Panc1 (cell line): ENCODE measurements around the gene SMIM27. TPM values are rescaled to one million over a fixed set of nuclear protein-coding genes. Genes with fewer than 3 reads are reported as not detected.
"Not testable (repeated sequence)": the region's sequence is repeated elsewhere in the genome, so short reads cannot be mapped to it uniquely, and the experiment has no call there.

Source experiments
- ATAC-seq: fragments of 200-7000 bp; cut with Tn5 transposase; 2 replicates; pipeline ENCODE4 v1.9.1; 2020; ENCODE audit warnings: mild to moderate bottlenecking, moderate library complexity
- BruUV-seq: library from RNA; stranded (reverse); fragments of 400-500 nt; replicated peaks from 2 replicates; lab custom pipeline; 2021; lab: Mats Ljungman, UMichigan
- CTCF ChIA-PET: fragments of 300-600 bp; sonication (Branson Sonifier 250); formaldehyde crosslinking; loops from one replicate; lab custom pipeline; 2022; ENCODE audit warnings: antibody characterized with exemption; lab: Charles Lee
- POLR2A ChIA-PET: fragments of 300-600 bp; sonication (Branson Sonifier 250); formaldehyde crosslinking; loops from one replicate; lab custom pipeline; 2022; ENCODE audit warnings: antibody characterized with exemption; lab: Charles Lee
- DNase-seq: peaks from one replicate; pipeline ENCODE4 v3.0.0-alpha.2; 2010; ENCODE audit warnings: low read depth, low spot score
- H3K27ac ChIP-seq: 2 replicates; pipeline ENCODE4 v1.5.1; 2011; ENCODE audit warnings: mild to moderate bottlenecking, low read length, inconsistent platforms
- H3K27me3 ChIP-seq: fragments of 200-500 bp; sonication (Bioruptor generic); 2 replicates; pipeline ENCODE4 v1.6.0; 2014; ENCODE audit warnings: low read length, inconsistent platforms; ENCODE audit not compliant: control insufficient read depth, insufficient read depth
- H3K36me3 ChIP-seq: fragments of 200-500 bp; sonication (Bioruptor generic); 2 replicates; pipeline ENCODE4 v1.5.1; 2014; ENCODE audit warnings: inconsistent platforms, mild to moderate bottlenecking, low read length, moderate library complexity; ENCODE audit not compliant: control insufficient read depth, insufficient read depth
- H3K4me1 ChIP-seq: 2 replicates; pipeline ENCODE4 v1.5.1; 2011; ENCODE audit warnings: inconsistent platforms, mild to moderate bottlenecking, low read length, moderate library complexity; ENCODE audit not compliant: control insufficient read depth, insufficient read depth
- H3K4me3 ChIP-seq, 2 experiments: 2 replicates each; pipeline ENCODE4 v1.5.1; 2011 to 2012; ENCODE audit warnings: low read depth in 2 of 2, low read length in 2 of 2, mild to moderate bottlenecking in 2 of 2, inconsistent platforms in 1 of 2, moderate library complexity in 1 of 2
- H3K9me3 ChIP-seq: fragments of 200-500 bp; sonication (Bioruptor generic); 2 replicates; pipeline ENCODE4 v1.5.1; 2014; ENCODE audit warnings: low read depth, mild to moderate bottlenecking, inconsistent platforms, low read length, moderate library complexity; ENCODE audit not compliant: control insufficient read depth, insufficient read depth
- POLR2AphosphoS5 ChIP-seq: IDR thresholded peaks from 2 replicates; pipeline ENCODE4 v1.6.1; 2012; ENCODE audit warnings: mild to moderate bottlenecking, low read depth, low read length, moderate library complexity
- SIN3A ChIP-seq: IDR thresholded peaks from 2 replicates; pipeline ENCODE4 v1.6.1; 2012; ENCODE audit warnings: low read depth, mild to moderate bottlenecking, low read length, moderate library complexity, borderline replicate concordance; ENCODE audit not compliant: insufficient read depth
- TCF7L2 ChIP-seq: IDR thresholded peaks from 2 replicates; pipeline ENCODE4 v1.6.1; 2011; ENCODE audit warnings: mild to moderate bottlenecking, low read depth, low read length, inconsistent platforms
- in situ Hi-C: cut with HindIII; loops from 2 replicates; pipeline ENCODE4 v1.10.0; 2016; ENCODE audit warnings: low sequenced_read_pairs, low pct_unique_long_range_greater_than_20kb
- intact Hi-C: fragments of 100-400 bp; cut with micrococcal nuclease; formaldehyde crosslinking; loops from one replicate; pipeline ENCODE4 v1.10.0; 2022; ENCODE audit not compliant: unreplicated experiment
- total RNA-seq: library from RNA; stranded (reverse); gene quantifications from one replicate; pipeline ENCODE4 v1.2.1, GENCODE V29; 2021; ENCODE audit not compliant: unreplicated experiment
- TF ChIP-seq, protein P1 (sequence below): fragments of 450-650 bp; IDR thresholded peaks from 2 replicates; pipeline ENCODE4 v1.5.1; 2017; ENCODE audit warnings: mild to moderate bottlenecking
- TF ChIP-seq, protein P2 (sequence below), 2 experiments: IDR thresholded peaks; 2 replicates each; pipeline ENCODE4 v1.6.1; 2011 to 2012; ENCODE audit warnings: low read depth in 2 of 2, control low read depth in 1 of 2, low read length in 1 of 2, mild to moderate bottlenecking in 1 of 2, moderate library complexity in 1 of 2; ENCODE audit not compliant: insufficient read depth in 1 of 2

Gene SMIM27
- total RNA-seq, 1 experiment from 2014 or later, result 14.3 TPM

DNA sequence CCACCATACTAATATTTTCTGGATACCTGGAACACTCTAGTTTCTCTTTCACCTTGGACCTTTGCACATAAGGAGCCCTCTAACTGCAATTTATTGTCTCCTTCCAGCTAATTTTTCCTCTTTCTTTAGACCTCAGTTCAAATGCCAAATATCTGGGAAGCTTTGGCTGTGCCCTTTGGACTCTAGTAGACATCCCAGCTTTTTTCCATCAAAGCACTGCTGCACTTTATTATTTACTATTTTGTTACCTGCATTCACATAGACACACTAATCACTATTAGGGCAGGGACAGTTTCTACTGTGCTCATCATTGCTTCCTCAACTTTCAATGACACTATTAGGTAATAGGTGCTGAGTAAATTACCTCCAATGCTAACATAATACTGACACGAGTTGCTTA, 28.2 kb upstream of the SMIM27 start:
- no TSS peak for BruUV-seq
- no peak for DNase-seq
- Histone ChIP-seq H3K9me3 (peaks cover 15% of the 10 kb centered on the region), H3K27me3 (no peaks in the 10 kb centered on the region), H3K36me3 (no peaks in the 10 kb centered on the region), H3K4me3 (peak overlapping the region; percentile 2 to 64; a peak in 3 of 4 replicates), H3K27ac (peak overlapping the region; percentile 96), H3K4me1 (peaks cover 32% of the 10 kb centered on the region)
- ChIA-PET CTCF (no interaction called here), POLR2A (no interaction called here)
- intact Hi-C loops (no loop called here), in situ Hi-C loops (no loop called here)
- ATAC-seq, result no peak
- no peak for TF ChIP-seq TCF7L2
- TF ChIP-seq POLR2AphosphoS5, result no peak
- TF ChIP-seq, protein P1, sequence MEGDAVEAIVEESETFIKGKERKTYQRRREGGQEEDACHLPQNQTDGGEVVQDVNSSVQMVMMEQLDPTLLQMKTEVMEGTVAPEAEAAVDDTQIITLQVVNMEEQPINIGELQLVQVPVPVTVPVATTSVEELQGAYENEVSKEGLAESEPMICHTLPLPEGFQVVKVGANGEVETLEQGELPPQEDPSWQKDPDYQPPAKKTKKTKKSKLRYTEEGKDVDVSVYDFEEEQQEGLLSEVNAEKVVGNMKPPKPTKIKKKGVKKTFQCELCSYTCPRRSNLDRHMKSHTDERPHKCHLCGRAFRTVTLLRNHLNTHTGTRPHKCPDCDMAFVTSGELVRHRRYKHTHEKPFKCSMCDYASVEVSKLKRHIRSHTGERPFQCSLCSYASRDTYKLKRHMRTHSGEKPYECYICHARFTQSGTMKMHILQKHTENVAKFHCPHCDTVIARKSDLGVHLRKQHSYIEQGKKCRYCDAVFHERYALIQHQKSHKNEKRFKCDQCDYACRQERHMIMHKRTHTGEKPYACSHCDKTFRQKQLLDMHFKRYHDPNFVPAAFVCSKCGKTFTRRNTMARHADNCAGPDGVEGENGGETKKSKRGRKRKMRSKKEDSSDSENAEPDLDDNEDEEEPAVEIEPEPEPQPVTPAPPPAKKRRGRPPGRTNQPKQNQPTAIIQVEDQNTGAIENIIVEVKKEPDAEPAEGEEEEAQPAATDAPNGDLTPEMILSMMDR, result no peak
- no peak for TF ChIP-seq SIN3A

DNA sequence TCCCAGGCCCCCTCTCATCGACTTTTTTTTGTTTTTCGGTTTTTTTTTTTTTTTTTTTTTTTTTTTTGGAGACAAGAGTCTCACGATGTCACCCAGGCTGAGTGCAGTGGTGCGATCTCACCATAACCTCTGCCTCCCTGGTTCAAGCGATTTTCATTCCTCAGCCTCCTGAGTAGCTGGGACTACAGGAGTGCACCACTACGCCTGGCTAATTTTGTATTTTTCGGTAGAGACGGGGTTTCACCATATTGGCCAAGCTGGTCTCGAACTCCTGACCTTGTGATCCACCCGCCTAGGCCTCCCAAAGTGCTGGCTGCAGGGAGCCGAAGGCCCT, 27.6 kb upstream of the SMIM27 start:
- POLR2A ChIA-PET, intact Hi-C loops, H3K27me3 ChIP-seq, H3K36me3 ChIP-seq, ATAC-seq, BruUV-seq, H3K9me3 ChIP-seq, in situ Hi-C loops, DNase-seq: not testable (repeated sequence)
- H3K27ac ChIP-seq, result peak overlapping the region; percentile 96
- CTCF ChIA-PET, result interaction anchor here (0.9 to 2.3 kb wide), 2 partner anchors 55 to 145 kb away, joined by 3 to 34 read pairs; no protein-coding TSS in a partner anchor
- peaks cover 32% of the 10 kb centered on the region for H3K4me1 ChIP-seq
- H3K4me3 ChIP-seq, result peak overlapping the region; percentile 64 to 88

DNA sequence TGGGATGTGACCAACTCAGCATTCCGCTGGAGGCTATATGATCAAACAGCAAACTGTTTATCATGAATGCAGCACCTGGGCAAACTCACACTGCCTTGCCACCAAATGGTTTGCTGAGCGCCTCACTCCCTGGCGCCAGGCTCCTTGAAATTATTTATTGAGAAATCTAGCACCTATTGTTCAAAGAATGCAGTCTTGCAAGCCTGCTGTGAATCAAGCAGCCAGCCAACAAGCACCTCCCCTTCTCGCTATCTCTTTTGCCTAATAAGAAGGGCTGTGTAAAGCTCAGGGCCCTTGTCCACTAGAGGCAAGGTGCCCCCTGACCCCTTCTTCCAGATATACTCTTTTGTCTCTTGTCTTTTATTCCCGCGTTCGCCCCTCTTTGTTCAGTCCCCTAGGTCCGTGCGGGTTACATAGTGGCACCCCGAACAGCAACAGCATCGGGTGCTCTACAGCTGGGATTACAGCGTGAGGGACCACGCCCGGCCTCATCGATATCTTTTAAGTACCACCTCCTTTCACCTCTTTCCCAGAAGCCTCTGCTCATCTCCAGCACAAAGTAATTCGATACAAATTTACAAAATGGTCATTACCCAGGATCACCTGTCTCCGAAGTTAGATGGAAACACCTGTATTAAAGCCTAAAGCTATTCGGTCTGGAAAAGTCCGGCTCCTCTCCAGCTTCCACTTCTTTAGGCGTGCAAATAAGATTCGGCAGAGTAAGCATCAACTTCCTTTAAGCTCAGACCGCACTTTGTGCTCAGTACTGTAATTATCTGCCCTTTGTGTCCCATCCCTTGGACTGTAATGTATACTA, 27.0 kb upstream of the SMIM27 start:
- Histone ChIP-seq H3K36me3 (no peaks in the 10 kb centered on the region), H3K4me3 (peak overlapping the region; percentile 64 to 88), H3K9me3 (peaks cover 3% of the 10 kb centered on the region; the same call in 1 of the 2 replicates), H3K27ac (peak overlapping the region; percentile 96), H3K27me3 (no peaks in the 10 kb centered on the region), H3K4me1 (peaks cover 32% of the 10 kb centered on the region)
- ATAC-seq (peak; percentile 56), DNase-seq (no peak)
- CTCF ChIA-PET, result interaction anchor here (0.8 to 2.3 kb wide), 4 partner anchors 47 to 146 kb away, joined by 3 to 34 read pairs (median 4); no protein-coding TSS in a partner anchor
- intact Hi-C loops (no loop called here), in situ Hi-C loops (no loop called here)
- TF ChIP-seq, protein P2, sequence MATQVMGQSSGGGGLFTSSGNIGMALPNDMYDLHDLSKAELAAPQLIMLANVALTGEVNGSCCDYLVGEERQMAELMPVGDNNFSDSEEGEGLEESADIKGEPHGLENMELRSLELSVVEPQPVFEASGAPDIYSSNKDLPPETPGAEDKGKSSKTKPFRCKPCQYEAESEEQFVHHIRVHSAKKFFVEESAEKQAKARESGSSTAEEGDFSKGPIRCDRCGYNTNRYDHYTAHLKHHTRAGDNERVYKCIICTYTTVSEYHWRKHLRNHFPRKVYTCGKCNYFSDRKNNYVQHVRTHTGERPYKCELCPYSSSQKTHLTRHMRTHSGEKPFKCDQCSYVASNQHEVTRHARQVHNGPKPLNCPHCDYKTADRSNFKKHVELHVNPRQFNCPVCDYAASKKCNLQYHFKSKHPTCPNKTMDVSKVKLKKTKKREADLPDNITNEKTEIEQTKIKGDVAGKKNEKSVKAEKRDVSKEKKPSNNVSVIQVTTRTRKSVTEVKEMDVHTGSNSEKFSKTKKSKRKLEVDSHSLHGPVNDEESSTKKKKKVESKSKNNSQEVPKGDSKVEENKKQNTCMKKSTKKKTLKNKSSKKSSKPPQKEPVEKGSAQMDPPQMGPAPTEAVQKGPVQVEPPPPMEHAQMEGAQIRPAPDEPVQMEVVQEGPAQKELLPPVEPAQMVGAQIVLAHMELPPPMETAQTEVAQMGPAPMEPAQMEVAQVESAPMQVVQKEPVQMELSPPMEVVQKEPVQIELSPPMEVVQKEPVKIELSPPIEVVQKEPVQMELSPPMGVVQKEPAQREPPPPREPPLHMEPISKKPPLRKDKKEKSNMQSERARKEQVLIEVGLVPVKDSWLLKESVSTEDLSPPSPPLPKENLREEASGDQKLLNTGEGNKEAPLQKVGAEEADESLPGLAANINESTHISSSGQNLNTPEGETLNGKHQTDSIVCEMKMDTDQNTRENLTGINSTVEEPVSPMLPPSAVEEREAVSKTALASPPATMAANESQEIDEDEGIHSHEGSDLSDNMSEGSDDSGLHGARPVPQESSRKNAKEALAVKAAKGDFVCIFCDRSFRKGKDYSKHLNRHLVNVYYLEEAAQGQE (IDR thresholded peaks at IDR 0.05; ENCODE audit: insufficient read depth in 1 of 2, low read depth in 2 of 2, low read length in 1 of 2), result no peak
- TF ChIP-seq SIN3A, result no peak
- TF ChIP-seq, protein P1, result no peak
- TF ChIP-seq POLR2AphosphoS5, result peak; percentile 44; the same call in 1 of the 2 replicates
- TF ChIP-seq TCF7L2, result no peak
- TSS peak; percentile 69 for BruUV-seq
- POLR2A ChIA-PET, result interaction anchor here (0.5 kb wide), 1 partner anchor 38 kb away, joined by 7 read pairs; no protein-coding TSS in a partner anchor
